ENCODE data around the gene STARD3NL.

GRCh38 chr7:38171623-38172391, 6.2 kb upstream of the STARD3NL start:
- TF ChIP-seq RARB (CRISPR knock-in tag; IDR thresholded peaks at IDR 0.05) (no peak), PPARA (CRISPR knock-in tag; IDR thresholded peaks at IDR 0.05; ENCODE audit: borderline replicate concordance) (no peak), ZFP3 (CRISPR knock-in tag; IDR thresholded peaks at IDR 0.05) (no peak), ZNF8 (CRISPR knock-in tag; IDR thresholded peaks at IDR 0.05) (no peak), ZNF70 (CRISPR knock-in tag; IDR thresholded peaks at IDR 0.05) (no peak), BACH2 (CRISPR knock-in tag; IDR thresholded peaks at IDR 0.05; ENCODE audit: borderline replicate concordance) (no peak), ZC3H10 (CRISPR knock-in tag; IDR thresholded peaks at IDR 0.05) (no peak), CSDC2 (CRISPR knock-in tag; IDR thresholded peaks at IDR 0.05) (no peak), ARNTL (CRISPR knock-in tag; IDR thresholded peaks at IDR 0.05; ENCODE audit: borderline replicate concordance, low read depth) (no peak), PATZ1 (CRISPR knock-in tag; IDR thresholded peaks at IDR 0.05; ENCODE audit: borderline replicate concordance) (no peak), ZFP30 (CRISPR knock-in tag; IDR thresholded peaks at IDR 0.05) (no peak), TSHZ2 (CRISPR knock-in tag; IDR thresholded peaks at IDR 0.05) (no peak), CREB5 (CRISPR knock-in tag; IDR thresholded peaks at IDR 0.05; ENCODE audit: low read depth) (no peak)

All from SK-N-SH treated with all-trans-retinoic acid at 6 μM for 48 hours (cell line).